ENCODE data around the gene CCDC71.

CCDC71 gene

DNA sequence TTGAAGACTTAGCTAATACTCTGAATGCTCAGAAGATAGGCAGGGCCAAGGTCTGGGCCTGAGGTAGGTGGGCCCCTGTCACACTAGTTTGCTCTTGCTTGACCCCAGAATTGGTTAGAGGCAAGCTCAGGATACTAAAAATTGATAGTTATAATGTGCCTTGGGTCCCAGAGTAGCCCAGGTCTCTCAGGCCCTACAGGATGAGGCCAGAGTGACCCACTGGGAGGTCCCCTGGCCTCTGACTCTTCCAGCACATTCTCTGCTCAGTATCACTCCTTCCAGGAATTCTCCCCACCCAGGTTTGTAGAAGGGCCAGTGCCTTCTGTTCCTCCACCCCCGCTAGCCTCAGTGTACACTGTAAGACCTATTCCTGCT, 4.6 kb upstream of the CCDC71 start:
- no peak for DNase-seq (ENCODE audit: low spot score)

DNA sequence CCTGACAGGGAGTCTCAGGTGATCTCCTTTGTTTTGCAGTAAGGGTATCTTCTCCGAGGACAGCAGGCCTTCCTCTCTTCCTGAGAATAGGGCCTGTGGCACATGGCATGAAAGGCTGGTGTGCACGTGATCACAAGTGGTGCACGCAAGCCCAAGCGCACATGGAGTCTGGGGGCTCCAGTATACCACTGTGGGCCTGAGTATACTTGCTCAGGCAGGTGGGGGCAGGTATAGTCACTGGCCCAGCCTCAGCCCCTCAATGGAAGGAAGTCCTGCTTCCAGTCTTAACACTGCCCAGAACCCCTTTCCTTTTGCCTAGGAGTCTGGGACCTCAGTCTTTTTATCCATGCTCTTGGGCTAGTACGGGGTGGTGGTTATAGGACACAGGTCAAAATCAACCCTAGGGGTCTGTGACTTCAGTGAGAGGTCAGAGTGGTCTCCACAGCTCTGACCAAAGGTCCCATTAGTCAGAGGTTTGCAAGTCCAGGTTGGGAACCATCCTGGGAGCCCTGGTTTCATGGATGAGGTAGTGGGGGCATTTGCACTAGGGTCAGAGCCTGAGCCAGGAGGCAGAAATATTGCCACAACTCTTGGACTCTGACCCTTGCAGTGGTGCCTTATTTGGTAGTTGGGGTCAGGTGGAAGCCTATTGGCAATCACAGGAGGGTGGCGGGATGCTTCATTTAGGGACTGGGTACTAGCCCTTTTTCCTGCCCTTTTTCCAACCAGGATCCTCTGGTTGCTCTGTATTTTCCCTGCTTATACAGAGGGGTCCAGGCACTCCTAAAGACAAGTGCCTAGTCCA, 823 bp upstream of the CCDC71 start:
- no peak for DNase-seq (ENCODE audit: low spot score)

DNA sequence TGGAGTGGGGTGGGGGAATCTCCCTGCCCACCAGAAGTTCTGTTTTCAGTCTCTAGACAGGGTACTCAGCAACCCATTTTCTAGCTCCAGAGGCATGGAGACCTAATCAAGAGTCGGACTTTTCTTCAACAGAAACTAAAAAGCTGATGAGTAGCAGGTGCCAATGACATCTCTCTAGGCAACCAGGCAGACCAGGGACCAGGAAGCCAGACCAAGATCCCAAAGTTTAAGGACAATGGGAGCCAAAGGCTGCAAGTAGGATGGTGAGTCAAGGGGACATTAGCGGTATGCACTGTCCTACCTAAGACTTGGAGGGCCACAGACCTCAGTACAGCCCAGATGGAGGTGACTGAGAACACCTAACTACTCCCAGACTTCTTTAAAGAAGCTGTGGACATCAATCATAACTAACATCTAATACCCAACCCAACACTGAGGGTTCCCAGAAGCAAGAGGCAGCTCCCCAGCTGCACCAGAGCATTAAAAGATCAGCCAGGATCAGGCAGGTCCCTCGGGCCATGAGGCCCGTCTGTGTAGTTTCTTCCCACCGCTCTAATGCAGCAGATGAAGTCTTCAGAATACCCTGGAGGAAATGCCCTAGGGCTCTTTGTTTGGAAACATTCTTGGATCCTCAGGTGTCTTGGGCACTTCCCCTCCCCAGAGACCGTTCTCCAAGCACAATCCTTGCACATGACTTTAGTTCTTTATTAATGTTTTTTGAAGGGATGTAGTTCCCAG, 979 bp downstream of the CCDC71 start:
- DNase-seq (ENCODE audit: low spot score) = no peak

DNA sequence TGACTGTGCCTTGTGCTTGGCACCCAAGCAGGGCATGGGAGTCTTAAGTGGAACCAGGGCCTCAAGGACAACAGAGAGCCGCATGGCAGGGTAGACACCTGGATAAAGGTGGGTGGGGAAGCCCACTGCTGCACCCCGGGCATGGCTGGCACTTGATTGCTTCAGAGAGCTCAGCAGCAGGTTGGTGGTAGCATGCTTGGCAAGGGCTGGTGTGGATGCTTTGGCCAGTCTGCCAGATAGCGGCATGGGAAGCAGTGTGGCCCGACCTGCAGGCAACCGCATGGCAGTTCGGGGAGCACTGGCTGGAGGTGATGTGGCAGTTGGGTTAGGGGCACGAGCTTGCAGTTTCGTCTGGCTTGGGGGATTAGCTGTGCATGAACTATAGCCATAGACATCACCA, 2.5 kb downstream of the CCDC71 start:
- DNase-seq (ENCODE audit: low spot score) = no peak

DNA sequence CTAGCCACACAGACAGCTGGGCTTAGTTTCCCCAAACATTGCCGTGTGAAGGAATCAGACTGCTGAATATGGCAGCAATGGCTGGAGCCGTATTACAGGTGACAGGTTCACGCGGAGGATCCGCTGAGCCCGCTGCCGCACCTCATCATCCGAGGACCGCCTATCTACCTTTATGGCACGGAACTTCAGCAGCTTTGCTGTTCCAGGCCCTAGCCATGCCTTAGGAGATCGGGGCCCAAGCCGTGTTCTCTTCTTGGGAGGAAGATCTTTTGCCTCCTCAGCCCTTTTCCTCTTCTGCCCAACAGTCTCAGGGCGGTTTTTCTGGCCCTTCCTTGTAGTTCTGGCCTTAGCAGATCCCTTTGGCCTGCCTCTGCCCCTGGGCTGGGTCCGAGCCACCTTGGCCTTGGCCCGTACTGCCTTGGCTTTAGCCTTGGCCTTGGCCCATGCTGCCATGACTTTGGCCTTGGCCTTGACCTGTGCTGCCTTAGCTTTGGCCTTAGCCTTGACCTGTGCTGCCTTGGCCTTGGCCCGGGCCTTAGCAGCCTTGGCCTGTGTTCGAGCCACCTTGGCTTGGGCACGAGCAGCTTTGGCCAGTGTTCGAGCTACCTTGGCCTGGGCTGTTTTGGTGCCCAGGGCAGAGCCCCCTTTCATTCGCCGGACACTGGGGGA, 3.2 kb downstream of the CCDC71 start:
- no peak for DNase-seq (ENCODE audit: low spot score)

DNA sequence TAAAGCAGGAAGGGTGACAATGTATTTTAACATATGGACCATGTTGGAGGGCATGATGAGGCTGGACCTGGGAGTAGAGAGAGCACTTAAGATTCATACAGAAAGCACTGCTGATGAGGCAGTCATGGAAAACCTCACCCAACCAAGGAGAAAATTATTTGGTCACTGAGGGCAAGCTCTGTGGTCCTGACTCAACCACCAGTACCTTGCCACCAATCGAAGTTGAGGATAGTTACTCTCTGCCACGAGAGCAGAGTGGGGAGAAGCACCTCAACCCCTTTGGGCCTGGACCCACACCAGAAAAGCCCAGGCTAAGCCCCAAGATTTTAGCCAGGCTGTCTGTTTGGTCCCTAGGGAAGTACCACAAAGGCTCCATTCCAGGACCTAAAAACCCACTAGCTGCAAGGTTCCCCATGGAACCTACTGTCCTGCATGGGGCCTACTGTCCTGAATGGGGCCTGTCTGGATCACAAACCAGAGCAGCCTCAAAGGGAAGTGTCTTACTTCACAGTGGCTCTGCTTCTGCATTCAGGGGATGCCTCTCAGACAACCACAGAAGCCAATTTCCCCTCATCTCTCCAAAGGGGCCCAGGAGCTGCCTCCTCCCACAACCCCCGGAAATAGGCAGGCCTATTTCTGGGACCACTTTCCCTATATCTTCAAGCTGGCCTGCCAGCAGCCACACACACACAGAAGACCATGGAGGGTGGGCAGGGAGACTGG, 4.2 kb downstream of the CCDC71 start:
- DNase-seq (ENCODE audit: low spot score) = no peak

DNA sequence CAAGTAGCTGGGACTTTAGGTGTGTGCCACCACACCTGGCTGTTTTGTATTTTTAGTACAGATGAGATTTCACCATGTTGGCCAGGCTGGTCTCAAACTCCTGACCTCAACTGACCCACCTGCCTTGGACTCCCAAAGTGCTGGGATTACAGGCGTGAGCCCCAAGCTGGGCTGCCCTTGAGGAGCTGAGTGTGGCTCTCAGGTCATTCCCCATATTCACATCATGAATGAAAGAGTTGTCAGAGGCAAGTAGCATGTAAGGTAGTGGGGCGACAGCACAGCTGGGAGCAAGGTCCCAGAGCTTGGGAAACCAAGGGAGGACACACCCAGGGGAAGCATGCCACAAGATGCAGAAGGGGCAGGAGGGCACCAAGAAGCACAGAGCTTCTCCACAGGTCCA, 4.9 kb downstream of the CCDC71 start:
- DNase-seq (ENCODE audit: low spot score) = no peak

DNA sequence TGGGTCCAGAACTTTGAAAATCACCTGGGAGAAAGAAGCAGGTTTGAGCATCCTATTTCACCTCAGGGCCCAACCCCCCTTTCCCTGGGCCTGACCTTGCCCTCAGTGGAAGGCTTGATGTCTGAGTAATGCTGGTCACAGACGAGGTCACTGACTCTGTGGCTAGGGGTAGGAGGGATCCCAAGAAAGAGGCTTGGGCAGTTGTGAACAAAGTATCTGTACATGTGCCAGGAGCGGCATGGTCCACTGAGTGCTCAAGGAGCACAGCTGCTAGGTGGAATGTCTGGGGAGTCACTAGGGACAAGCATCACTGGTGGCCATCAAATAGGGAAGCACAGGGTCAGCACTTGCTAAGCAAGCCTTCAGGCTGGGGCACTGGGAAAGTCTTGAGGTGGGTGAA, 7.3 kb downstream of the CCDC71 start:
- DNase-seq (ENCODE audit: low spot score) = no peak

DNA sequence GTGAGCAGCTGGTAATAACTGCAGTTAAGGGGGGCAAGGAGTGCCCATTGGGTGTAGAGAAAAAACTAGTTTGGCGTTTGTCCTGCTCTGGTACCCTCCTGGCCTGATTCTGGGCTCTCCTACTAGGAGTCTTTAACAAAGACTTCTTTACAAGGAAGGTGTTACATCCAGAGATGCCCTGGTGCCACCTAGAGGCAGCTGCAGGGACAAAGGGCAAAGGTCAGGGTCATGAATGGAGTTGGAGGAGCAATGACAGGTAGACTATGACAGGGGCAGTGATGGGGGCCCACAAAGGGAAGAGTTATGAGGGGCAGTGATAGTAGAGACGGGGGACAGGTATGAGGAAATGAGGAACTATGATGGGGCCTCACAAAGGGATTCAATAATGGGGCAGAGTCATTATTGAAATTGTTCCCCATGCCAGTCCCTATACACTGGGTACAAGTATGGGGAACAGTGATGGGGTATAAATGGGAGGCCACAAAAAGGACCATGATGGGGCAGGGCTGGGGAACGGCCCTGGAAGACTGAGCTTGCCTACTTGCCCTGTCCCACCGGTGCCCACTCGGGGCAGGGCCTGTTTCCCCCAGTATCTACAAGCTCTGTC, 7.9 kb downstream of the CCDC71 start:
- DNase-seq (ENCODE audit: low spot score) = peak; percentile 64

DNA sequence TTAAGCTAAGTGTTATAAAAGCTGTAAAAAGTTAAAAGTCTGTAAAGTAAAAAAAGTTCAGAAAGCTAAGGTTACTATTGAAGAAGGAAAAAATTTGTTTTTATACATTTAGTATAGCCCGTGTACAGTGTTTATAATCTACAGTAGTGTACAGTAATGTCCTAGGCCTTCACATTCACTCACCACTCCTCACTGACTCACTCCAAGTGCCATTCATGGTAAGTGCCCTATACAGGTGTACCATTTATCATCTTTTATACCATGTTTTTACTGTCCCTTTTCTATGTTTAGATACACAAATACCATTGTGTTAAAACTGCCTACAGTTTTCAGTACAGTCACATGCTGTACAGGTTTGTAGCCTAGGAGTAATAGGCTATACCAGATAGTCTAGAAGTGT, 8.8 kb downstream of the CCDC71 start:
- no peak for DNase-seq (ENCODE audit: low spot score)

DNA sequence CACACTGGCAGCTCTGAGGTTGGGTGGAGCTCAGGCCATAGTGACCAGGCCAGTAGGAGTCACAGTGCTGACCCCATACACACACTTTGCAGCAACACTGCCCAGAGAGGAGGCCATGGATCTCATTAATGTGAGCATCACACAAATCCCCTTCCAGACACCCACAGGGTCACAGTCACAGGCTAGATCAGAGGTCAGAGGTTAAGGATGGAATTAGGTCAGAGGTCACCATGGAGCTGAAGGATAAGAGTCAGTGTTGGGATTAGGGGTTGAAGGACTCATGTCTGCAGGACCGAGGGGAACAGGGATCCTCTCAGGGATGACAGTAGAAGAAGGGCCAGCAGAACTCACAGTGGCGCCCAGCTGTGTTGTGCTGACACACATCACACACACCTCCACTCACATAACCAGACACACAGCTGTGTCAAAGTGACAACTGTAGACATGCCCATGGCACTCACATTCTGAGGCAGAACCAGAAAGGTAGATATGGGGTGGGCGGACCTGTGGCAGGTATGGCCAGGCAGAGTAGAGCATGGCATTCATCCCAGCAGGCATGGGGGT, 12.7 kb downstream of the CCDC71 start:
- DNase-seq (ENCODE audit: low spot score) = no peak

DNA sequence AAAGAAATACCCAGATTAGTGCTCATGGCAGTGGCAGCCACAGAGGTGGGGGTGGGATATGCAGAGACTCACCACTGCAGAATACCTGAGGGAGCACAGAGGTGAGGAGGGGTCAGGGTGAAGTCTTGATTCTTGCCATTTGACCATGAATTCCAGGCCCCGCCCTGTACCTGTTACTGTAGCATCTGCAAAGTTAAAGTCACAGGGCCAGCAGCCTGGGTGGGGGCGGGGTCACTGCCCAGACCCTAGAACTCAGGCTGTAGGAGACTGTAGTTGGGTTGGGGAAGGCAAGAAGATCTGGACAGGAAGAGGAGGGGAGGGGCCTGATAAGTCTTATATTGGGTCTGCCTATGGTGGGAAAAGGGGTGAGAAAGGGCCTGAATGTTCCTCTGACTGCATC, 14.5 kb downstream of the CCDC71 start:
- DNase-seq (ENCODE audit: low spot score) = no peak

DNA sequence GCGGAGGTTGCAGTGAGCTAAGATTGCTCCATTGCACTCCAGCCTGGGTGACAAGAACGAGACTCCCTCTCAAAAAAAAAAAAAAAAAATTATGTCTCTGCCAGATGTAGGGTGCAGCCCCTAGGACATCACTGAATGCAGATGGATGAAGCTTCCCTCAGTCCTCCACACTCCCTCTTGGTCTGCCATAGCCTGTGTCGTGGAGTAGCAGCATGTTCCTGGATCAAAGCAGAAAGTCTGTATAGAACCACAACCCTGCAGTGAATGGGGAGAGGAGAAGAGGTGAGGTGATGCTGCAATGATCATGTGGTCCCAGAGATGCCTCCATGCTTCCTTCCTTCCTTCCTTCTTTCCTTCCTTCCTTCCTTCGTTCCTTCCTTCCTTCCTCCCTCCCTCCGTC, 18.0 kb downstream of the CCDC71 start:
- DNase-seq (ENCODE audit: low spot score) = no peak

DNA sequence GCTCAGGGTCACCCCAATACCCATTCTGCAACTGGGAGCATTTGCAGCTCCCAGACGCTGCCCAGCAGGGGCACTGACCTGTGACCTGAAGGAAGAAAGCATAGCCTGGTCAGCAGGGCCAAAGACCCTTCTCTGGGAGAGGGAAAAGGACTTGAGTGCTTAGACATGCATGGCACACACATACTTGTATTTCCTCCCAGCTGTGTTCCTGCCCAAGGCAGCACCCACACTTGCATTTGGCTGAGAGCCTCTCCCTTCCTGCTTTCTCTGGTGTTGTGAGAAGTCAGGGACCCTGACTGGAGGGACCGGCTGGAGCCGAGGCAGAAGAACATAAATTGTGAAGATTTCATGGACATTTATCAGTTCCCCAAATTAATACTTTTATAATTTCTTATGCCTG, 26.1 kb downstream of the CCDC71 start:
- no peak for DNase-seq (ENCODE audit: low spot score)

DNA sequence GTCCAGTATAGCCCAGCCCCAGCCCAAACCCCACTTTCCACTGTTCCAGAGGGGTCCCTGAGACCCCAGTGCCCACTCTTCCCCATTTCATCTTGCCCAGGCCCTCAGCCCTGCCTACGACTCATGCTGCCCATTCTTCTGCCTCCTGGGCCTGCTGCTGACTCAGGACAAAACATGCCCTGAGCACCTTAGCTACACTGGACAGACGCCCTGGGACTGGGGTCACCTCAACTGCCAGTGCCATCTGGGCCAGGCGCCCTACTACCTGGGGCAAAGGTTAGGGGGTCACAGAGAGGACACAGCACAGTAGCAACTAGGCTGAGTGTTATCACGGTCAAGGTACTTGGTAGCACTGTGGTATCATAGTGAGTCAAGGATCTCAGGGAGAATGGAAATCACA, 30.6 kb downstream of the CCDC71 start:
- no peak for DNase-seq (ENCODE audit: low spot score)

DNA sequence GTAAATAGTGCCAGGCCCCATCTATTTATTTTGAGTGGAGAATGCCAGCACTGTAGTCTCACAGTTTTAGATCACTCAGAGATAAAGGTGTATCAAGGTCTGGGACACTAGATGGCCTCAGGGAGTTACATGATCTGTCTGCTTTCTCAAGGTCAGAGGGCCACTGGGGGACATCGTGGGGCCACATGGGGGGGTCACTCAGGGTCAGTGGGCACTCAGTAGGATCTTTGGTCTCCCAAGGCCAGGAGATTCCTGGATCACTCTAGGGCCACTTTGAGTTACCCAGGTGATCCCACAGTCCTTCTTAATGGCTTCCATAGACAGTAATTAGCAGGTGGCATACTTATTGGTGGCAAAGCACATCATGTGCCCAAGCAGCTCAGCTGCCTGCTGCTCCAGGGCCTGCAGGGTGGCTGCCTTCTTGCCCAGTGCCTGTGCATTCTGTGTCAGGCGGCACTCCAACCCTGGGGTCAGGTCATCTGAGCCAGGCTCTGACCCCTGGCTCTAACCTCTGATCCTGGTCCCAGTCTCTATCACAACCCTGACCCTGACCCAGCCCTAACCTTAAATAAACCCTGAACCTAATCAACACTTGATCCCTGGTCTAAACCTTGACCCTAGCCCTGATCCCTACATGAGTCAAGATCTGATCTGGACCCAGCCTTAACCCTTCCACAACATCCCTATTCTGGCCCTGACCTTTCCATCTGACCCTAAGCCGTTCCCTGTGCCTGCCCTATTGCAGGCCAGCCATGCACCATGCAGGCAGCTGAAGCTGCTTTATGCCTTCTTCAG, 31.5 kb downstream of the CCDC71 start:
- DNase-seq (ENCODE audit: low spot score) = no peak

DNA sequence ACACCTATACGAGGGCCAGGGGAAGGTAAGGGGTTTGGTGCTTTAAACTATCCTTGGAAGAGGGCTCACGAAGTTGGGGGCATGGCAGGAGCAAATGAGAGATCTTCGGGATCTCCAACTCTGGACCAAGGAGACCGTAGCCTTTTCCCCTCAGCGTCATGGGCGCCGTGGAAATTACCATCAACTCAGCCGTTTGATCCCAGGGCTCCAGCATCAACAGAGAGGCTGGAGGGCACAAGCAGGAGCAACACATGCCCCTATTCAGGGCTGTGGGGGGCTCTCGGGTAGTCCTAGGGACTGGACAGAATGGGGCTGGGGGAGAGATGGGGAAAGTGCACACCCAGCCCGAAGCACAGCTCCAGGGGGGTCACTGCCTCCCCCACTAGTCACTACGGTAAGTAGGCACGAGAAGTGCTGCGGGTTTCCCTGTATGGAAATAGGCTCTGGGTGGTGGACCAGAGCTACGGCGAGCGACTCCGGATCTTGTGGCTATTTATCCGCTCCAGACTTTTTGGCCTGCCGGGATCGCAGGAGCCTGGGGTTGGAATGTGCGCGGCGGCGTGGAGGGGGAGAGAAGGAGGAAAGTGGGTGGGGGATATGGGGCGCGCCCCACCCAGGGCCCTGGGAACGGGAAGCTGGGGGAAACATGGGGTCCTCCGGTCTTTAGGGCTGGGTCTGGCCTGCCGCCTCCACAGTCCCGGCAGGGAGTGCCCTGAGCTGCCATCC, 32.7 kb downstream of the CCDC71 start:
- DNase-seq (ENCODE audit: low spot score) = peak; percentile 94

DNA sequence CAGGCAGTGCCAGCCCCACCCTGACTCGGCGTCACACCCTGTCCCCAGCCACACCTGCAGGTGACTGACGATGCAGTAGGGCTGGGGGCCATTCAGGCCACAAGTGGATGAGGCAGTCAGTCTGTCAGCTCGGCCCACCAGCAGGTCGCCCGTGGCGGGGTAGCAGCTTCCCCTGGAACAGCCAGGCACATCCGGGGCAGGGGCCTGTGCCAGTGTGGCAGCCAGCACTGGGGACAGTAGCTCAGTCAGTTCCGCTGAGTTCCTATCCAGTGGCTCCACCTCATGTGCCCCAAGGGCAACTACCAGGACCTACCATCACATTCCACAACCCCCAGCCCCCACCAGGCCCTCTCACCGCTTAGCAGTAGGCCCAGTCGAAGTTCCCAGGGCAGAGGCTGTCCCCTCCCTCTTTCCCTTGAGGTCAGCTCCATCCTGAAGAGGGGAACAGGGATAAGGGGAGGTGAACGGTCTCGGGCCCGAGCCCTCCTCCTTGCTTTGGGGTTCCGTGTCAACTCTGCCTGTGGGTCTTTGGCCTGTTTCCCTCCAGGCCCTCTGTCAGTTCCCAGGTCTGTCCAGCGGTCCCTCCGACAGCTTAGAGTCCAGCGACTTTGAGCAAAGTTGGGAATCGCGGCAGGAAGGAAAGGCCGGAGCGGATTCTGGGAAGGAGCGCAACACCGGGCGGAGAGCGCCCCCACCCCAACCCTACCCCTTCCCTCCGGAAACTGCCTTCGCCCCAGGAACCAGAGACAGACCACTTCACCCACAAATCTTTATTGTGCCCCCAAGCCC, 33.5 kb downstream of the CCDC71 start, which contains the start of gene LAMB2:
LAMB2 (minus strand) TSS at position 614 of the 789 bp plus-strand sequence; CDS start at position 431, 183 bp downstream.
- DNase-seq (ENCODE audit: low spot score) = peak; percentile 89

DNA sequence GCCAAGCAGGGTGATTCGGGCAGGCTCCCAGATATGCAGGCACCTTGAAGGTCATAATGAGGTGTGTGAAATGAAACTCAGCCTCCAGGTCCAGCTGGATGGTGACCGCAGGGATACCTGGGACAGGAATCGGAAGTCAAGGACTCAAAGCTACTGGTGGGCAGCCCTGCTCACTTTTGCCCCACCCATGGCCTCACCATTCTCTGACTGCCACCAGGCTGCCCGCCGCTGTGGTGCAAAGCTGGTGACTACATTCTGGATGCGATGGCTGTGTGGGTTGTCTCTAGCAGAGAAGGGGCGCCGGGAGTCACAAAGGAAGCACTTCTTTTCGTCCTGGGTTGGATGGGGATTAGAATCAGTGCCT, 34.1 kb downstream of the CCDC71 start:
- DNase-seq (ENCODE audit: low spot score) = no peak
